H1 (cell line): ENCODE measurements around the gene BLMH. TPM values are rescaled to one million over a fixed set of nuclear protein-coding genes. Genes with fewer than 3 reads are reported as not detected.

Experiments used
- BRCA1 ChIP-seq: IDR thresholded peaks from 2 replicates; pipeline ENCODE4 v1.6.1; 2012; ENCODE audit warnings: low read depth, low read length, improper control_type of control experiment
- CBX5 ChIP-seq: fragments of 300-800, 300-1000 bp; sonication (generic); IDR thresholded peaks from 2 replicates; pipeline ENCODE4 v1.7.1; 2016; ENCODE audit warnings: antibody characterized with exemption, low read length, low read depth
- CTBP2 ChIP-seq: IDR thresholded peaks from 2 replicates; pipeline ENCODE4 v1.7.0; 2011; ENCODE audit warnings: borderline replicate concordance, mild to moderate bottlenecking, moderate library complexity, mixed read lengths, low read length; ENCODE audit not compliant: insufficient read depth, insufficient read length
- GTF2F1 ChIP-seq: IDR thresholded peaks from 2 replicates; pipeline ENCODE4 v1.6.1; 2012; ENCODE audit warnings: low read depth, low read length, improper control_type of control experiment, borderline replicate concordance
- RNF2 ChIP-seq: fragments of 200-900, 300-1000 bp; sonication (generic); IDR thresholded peaks from 2 replicates; pipeline ENCODE4 v1.7.1; 2016; ENCODE audit warnings: borderline replicate concordance, low read depth, mild to moderate bottlenecking, antibody characterized with exemption, low read length; ENCODE audit not compliant: poor library complexity, severe bottlenecking; ENCODE audit errors: missing control alignments
- SAP30 ChIP-seq: fragments of 300-600 bp; sonication (generic); IDR thresholded peaks from 2 replicates; pipeline ENCODE4 v1.7.1; 2012; ENCODE audit warnings: low read length, moderate library complexity, mild to moderate bottlenecking, inconsistent platforms; ENCODE audit not compliant: insufficient read depth, insufficient replicate concordance
- SIRT6 ChIP-seq: IDR thresholded peaks from one replicate; pipeline ENCODE4 v1.7.1; 2012; ENCODE audit warnings: low read length, inconsistent platforms
- SUZ12 ChIP-seq: fragments of 200-600 bp; sonication (generic); IDR thresholded peaks from 2 replicates; pipeline ENCODE4 v1.6.1; 2012; ENCODE audit warnings: mild to moderate bottlenecking, inconsistent platforms, low read length, moderate library complexity, mixed read lengths
- TAF7 ChIP-seq: optimal IDR thresholded peaks from 2 replicates; pipeline ENCODE3; 2011; ENCODE audit warnings: low read depth, mild to moderate bottlenecking, inconsistent platforms, low read length, moderate library complexity, borderline replicate concordance
- polyA plus RNA-seq, 7 experiments: library from polyadenylated mRNA; depleted of rRNA in 3 of 7; stranded (reverse) in 5 of 7; unstranded in 2 of 7; fragments of >200 nt in 5 of 7; fragments of 200-250 nt in 2 of 7; gene quantifications; 1 replicate in 5 of 7; 2 replicates in 1 of 7; 4 replicates in 1 of 7; pipeline versions ENCODE4 v1.2.1 to v1.2.3, GENCODE V29; 2011 to 2013; ENCODE audit warnings: missing spikeins in 2 of 7, mixed read lengths in 2 of 7
- total RNA-seq: library from RNA; stranded (reverse); fragmentation: NEBNext Ultra II Directional; extraction: Animal tissue kit (Norgen Biotek cat#: 25700); gene quantifications from 2 replicates; pipeline ENCODE4 v1.2.1, GENCODE V29; 2021
- TF ChIP-seq, protein P1 (sequence below): fragments of 300-600 bp; sonication (generic); IDR thresholded peaks from 2 replicates; pipeline ENCODE4 v1.7.1; 2012; ENCODE audit warnings: low read length, moderate library complexity, mild to moderate bottlenecking, inconsistent platforms; ENCODE audit not compliant: insufficient replicate concordance

BLMH gene
- total and polyA plus RNA-seq, 2 of the 8 experiments (the other 6 are each of a cell fraction or from before 2014, with no cell fraction given), result 18.2 to 74.3 TPM

DNA sequence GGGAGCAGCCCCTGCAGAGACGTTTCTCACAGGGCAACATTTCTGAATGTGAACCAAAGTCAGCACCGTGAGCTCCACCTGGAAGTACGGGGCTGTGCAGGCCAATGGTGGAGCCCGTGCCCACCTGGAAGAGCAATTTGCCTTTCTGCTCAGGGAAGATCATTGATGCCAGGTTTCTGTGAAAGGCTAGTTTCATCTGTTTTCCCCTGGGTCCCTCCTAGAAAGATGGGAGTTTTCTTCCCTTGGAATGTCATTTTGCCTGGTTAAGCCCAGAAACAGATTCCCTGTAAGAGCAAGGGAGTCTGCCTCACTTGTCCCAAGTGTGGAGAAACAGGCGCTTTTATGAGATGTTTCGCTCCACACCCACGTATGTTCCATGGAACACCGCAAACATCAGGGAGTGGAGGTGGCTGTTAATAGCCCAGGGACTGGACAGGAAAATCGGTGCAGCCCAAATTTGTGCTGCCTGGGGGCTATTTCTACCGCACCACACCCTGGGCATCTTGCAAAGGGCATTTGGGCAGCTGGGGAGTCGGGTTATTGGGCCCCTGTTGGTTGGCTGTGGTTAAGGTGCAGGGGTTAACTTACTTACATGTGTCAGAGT lies 58.8 kb downstream of the BLMH start (continued):
- TF ChIP-seq, protein P1, sequence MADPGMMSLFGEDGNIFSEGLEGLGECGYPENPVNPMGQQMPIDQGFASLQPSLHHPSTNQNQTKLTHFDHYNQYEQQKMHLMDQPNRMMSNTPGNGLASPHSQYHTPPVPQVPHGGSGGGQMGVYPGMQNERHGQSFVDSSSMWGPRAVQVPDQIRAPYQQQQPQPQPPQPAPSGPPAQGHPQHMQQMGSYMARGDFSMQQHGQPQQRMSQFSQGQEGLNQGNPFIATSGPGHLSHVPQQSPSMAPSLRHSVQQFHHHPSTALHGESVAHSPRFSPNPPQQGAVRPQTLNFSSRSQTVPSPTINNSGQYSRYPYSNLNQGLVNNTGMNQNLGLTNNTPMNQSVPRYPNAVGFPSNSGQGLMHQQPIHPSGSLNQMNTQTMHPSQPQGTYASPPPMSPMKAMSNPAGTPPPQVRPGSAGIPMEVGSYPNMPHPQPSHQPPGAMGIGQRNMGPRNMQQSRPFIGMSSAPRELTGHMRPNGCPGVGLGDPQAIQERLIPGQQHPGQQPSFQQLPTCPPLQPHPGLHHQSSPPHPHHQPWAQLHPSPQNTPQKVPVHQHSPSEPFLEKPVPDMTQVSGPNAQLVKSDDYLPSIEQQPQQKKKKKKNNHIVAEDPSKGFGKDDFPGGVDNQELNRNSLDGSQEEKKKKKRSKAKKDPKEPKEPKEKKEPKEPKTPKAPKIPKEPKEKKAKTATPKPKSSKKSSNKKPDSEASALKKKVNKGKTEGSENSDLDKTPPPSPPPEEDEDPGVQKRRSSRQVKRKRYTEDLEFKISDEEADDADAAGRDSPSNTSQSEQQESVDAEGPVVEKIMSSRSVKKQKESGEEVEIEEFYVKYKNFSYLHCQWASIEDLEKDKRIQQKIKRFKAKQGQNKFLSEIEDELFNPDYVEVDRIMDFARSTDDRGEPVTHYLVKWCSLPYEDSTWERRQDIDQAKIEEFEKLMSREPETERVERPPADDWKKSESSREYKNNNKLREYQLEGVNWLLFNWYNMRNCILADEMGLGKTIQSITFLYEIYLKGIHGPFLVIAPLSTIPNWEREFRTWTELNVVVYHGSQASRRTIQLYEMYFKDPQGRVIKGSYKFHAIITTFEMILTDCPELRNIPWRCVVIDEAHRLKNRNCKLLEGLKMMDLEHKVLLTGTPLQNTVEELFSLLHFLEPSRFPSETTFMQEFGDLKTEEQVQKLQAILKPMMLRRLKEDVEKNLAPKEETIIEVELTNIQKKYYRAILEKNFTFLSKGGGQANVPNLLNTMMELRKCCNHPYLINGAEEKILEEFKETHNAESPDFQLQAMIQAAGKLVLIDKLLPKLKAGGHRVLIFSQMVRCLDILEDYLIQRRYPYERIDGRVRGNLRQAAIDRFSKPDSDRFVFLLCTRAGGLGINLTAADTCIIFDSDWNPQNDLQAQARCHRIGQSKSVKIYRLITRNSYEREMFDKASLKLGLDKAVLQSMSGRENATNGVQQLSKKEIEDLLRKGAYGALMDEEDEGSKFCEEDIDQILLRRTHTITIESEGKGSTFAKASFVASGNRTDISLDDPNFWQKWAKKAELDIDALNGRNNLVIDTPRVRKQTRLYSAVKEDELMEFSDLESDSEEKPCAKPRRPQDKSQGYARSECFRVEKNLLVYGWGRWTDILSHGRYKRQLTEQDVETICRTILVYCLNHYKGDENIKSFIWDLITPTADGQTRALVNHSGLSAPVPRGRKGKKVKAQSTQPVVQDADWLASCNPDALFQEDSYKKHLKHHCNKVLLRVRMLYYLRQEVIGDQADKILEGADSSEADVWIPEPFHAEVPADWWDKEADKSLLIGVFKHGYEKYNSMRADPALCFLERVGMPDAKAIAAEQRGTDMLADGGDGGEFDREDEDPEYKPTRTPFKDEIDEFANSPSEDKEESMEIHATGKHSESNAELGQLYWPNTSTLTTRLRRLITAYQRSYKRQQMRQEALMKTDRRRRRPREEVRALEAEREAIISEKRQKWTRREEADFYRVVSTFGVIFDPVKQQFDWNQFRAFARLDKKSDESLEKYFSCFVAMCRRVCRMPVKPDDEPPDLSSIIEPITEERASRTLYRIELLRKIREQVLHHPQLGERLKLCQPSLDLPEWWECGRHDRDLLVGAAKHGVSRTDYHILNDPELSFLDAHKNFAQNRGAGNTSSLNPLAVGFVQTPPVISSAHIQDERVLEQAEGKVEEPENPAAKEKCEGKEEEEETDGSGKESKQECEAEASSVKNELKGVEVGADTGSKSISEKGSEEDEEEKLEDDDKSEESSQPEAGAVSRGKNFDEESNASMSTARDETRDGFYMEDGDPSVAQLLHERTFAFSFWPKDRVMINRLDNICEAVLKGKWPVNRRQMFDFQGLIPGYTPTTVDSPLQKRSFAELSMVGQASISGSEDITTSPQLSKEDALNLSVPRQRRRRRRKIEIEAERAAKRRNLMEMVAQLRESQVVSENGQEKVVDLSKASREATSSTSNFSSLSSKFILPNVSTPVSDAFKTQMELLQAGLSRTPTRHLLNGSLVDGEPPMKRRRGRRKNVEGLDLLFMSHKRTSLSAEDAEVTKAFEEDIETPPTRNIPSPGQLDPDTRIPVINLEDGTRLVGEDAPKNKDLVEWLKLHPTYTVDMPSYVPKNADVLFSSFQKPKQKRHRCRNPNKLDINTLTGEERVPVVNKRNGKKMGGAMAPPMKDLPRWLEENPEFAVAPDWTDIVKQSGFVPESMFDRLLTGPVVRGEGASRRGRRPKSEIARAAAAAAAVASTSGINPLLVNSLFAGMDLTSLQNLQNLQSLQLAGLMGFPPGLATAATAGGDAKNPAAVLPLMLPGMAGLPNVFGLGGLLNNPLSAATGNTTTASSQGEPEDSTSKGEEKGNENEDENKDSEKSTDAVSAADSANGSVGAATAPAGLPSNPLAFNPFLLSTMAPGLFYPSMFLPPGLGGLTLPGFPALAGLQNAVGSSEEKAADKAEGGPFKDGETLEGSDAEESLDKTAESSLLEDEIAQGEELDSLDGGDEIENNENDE, result no peak
- TF ChIP-seq SIRT6 (no peak), SUZ12 (no peak), RNF2 (no peak), BRCA1 (no peak), SAP30 (no peak), TAF7 (no peak), CTBP2 (no peak), CBX5 (no peak), GTF2F1 (no peak)
